ENCODE measurements around the gene KCNIP2.

Gene KCNIP2

GRCh38 chr10:101839416-101840063 lies 4.1 kb downstream of the KCNIP2 start:
- H3K4me3 Mint-ChIP-seq: peak overlapping the region; percentile 75
- no peak for TF ChIP-seq CTCF (IDR thresholded peaks at IDR 0.05)
- H3K4me1 Mint-ChIP-seq: peaks cover 66% of the 10 kb centered on the region
- no peaks in the 10 kb centered on the region for H3K9me3 Mint-ChIP-seq
- H3K27me3 Mint-ChIP-seq (ENCODE audit: low read depth, poor library complexity): peaks cover 42% of the 10 kb centered on the region
- peak; percentile 71 for DNase-seq
- H3K36me3 Mint-ChIP-seq (ENCODE audit: low read depth): no peaks in the 10 kb centered on the region
- H3K27ac Mint-ChIP-seq: no peak overlapping the region

GRCh38 chr10:101839002-101839401 lies 4.6 kb downstream of the KCNIP2 start:
- no peak for TF ChIP-seq CTCF (IDR thresholded peaks at IDR 0.05)
- Mint-ChIP-seq H3K9me3 (no peaks in the 10 kb centered on the region), H3K4me1 (peaks cover 66% of the 10 kb centered on the region), H3K4me3 (peak overlapping the region; percentile 75), H3K27me3 (ENCODE audit: low read depth, poor library complexity) (peaks cover 38% of the 10 kb centered on the region), H3K36me3 (ENCODE audit: low read depth) (no peaks in the 10 kb centered on the region), H3K27ac (no peak overlapping the region)
- DNase-seq: no peak

GRCh38 chr10:101838416-101838970 lies 5.1 kb downstream of the KCNIP2 start:
- Mint-ChIP-seq H3K9me3 (no peaks in the 10 kb centered on the region), H3K27me3 (ENCODE audit: low read depth, poor library complexity) (peaks cover 36% of the 10 kb centered on the region), H3K27ac (peak overlapping the region; percentile 58), H3K4me1 (peaks cover 69% of the 10 kb centered on the region), H3K4me3 (peak overlapping the region; percentile 75), H3K36me3 (ENCODE audit: low read depth) (no peaks in the 10 kb centered on the region)
- DNase-seq: peak; percentile 26
- TF ChIP-seq CTCF (IDR thresholded peaks at IDR 0.05): no peak

- Mint-ChIP-seq H3K4me3 (peak overlapping the region; percentile 75), H3K4me1 (peaks cover 76% of the 10 kb centered on the region), H3K27me3 (ENCODE audit: low read depth, poor library complexity) (peaks cover 31% of the 10 kb centered on the region), H3K9me3 (no peaks in the 10 kb centered on the region), H3K36me3 (ENCODE audit: low read depth) (no peaks in the 10 kb centered on the region), H3K27ac (peak overlapping the region; percentile 58)
- no peak for TF ChIP-seq CTCF (IDR thresholded peaks at IDR 0.05)
- peak; percentile 35 for DNase-seq
These were observed 5.9 kb downstream of the KCNIP2 start for GRCh38 chr10:101837748-101838147.

GRCh38 chr10:101835362-101835761 lies 8.2 kb downstream of the KCNIP2 start:
- DNase-seq: no peak
- H3K9me3 Mint-ChIP-seq: no peaks in the 10 kb centered on the region
- peaks cover 87% of the 10 kb centered on the region for H3K4me1 Mint-ChIP-seq
- no peaks in the 10 kb centered on the region for H3K36me3 Mint-ChIP-seq (ENCODE audit: low read depth)
- no peak overlapping the region for H3K4me3 Mint-ChIP-seq
- H3K27ac Mint-ChIP-seq: no peak overlapping the region
- TF ChIP-seq CTCF (IDR thresholded peaks at IDR 0.05): no peak
- H3K27me3 Mint-ChIP-seq (ENCODE audit: low read depth, poor library complexity): peaks cover 9% of the 10 kb centered on the region

- no peak overlapping the region for H3K27ac Mint-ChIP-seq
- H3K27me3 Mint-ChIP-seq (ENCODE audit: low read depth, poor library complexity): peaks cover 6% of the 10 kb centered on the region
- H3K4me3 Mint-ChIP-seq: no peak overlapping the region
- no peaks in the 10 kb centered on the region for H3K36me3 Mint-ChIP-seq (ENCODE audit: low read depth)
- no peak for DNase-seq
- H3K9me3 Mint-ChIP-seq: no peaks in the 10 kb centered on the region
- no peak for TF ChIP-seq CTCF (IDR thresholded peaks at IDR 0.05)
- H3K4me1 Mint-ChIP-seq: peaks cover 85% of the 10 kb centered on the region
These were observed 9.3 kb downstream of the KCNIP2 start for GRCh38 chr10:101834341-101834740.
